ENCODE measurements around the gene OBSCN.

OBSCN gene

GRCh38 chr1:228169345-228169744 lies 38.5 kb upstream of the OBSCN start:
- DNase-seq (ENCODE audit: low read depth, low spot score), result no peak

- DNase-seq (ENCODE audit: low read depth, low spot score), result no peak
Observed at GRCh38 chr1:228170666-228171065, 37.2 kb upstream of the OBSCN start.

- DNase-seq (ENCODE audit: low read depth, low spot score), result no peak
Observed at GRCh38 chr1:228171221-228171891, 36.5 kb upstream of the OBSCN start.

- DNase-seq (ENCODE audit: low read depth, low spot score), result no peak
Observed at GRCh38 chr1:228172591-228173527, 35.0 kb upstream of the OBSCN start.

- DNase-seq (ENCODE audit: low read depth, low spot score), result peak; percentile 70
Observed at GRCh38 chr1:228173528-228174481, 34.0 kb upstream of the OBSCN start.

GRCh38 chr1:228174482-228175315 lies 33.1 kb upstream of the OBSCN start:
- peak; percentile 74 for DNase-seq (ENCODE audit: low read depth, low spot score)

GRCh38 chr1:228175316-228176023 lies 32.4 kb upstream of the OBSCN start:
- no peak for DNase-seq (ENCODE audit: low read depth, low spot score)

GRCh38 chr1:228176024-228176395 lies 31.8 kb upstream of the OBSCN start:
- no peak for DNase-seq (ENCODE audit: low read depth, low spot score)

- no peak for DNase-seq (ENCODE audit: low read depth, low spot score)
Observed at GRCh38 chr1:228176461-228177182, 31.2 kb upstream of the OBSCN start.

GRCh38 chr1:228177183-228177475 lies 30.7 kb upstream of the OBSCN start:
- DNase-seq (ENCODE audit: low read depth, low spot score), result no peak

- DNase-seq (ENCODE audit: low read depth, low spot score), result no peak
Observed at GRCh38 chr1:228177721-228178710, 29.8 kb upstream of the OBSCN start.

GRCh38 chr1:228178737-228179684 lies 28.8 kb upstream of the OBSCN start:
- no peak for DNase-seq (ENCODE audit: low read depth, low spot score)

- no peak for DNase-seq (ENCODE audit: low read depth, low spot score)
Observed at GRCh38 chr1:228180271-228180958, 27.4 kb upstream of the OBSCN start.

GRCh38 chr1:228180959-228181644 lies 26.7 kb upstream of the OBSCN start:
- DNase-seq (ENCODE audit: low read depth, low spot score), result no peak

GRCh38 chr1:228181645-228182034 lies 26.2 kb upstream of the OBSCN start:
- no peak for DNase-seq (ENCODE audit: low read depth, low spot score)

Measured in ELF-1 (cell line).